ENCODE measurements around the gene SURF6.

SURF6 gene

DNA sequence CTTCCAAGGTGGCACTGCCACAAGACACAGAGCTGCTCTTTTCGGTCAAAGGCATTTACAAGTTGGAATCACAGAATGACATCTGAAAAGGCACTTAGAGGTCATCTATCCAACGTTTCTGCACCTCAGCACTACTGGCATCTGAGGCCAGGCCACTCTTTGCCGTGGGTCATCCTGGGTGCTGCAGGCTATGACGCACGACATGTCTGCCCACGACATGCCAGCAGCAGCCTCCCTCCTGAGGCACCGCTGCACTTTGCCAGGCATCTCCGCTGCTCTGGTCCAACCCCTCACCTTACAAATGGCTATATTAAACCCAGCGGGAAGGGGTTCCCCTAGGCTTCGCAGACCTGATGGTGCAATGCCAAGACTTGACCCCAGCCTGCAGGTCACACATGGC is 31.8 kb upstream of the SURF6 start:
- DNase-seq (ENCODE audit: low read depth) = no peak

DNA sequence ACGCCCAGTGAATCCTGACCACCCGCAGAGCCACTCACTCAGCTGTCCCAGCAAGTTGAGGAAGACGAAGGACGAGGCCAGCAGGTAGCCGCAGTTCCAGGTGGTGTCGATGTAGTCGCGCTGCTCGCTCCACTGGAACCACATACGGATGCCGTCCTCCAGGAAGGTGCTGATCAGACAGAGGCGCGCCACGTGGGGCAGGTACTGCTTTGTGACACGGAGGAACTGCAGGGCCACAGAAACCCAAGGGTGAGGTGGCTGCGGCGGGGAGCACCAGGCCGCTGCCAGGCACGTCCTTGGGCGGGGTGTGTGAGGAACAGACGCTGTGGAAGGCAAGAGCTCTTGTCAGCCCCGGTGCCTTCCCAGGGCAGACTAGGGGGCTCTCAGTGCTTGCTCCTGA is 31.2 kb upstream of the SURF6 start:
- DNase-seq (ENCODE audit: low read depth) = no peak

DNA sequence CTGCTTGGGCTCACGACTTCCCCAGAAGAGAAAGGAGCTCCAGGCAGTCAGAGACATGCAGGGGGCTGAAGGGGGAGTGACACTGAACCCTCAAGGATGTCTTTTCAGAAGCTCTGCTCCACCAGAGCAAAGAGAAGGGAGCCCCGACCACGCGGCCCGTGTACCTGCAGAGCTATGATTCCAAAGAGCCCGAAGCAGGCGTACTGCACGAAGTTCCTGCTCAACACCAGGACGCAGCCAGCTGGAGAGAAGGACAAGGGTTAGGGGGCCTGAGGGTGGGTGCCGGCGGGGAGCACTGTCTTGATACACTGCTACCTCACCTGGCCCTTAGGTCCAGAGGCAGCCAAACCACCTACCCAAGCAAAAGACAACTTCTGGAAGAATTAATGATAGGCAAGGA is 30.4 kb upstream of the SURF6 start:
- no peak for DNase-seq (ENCODE audit: low read depth)

DNA sequence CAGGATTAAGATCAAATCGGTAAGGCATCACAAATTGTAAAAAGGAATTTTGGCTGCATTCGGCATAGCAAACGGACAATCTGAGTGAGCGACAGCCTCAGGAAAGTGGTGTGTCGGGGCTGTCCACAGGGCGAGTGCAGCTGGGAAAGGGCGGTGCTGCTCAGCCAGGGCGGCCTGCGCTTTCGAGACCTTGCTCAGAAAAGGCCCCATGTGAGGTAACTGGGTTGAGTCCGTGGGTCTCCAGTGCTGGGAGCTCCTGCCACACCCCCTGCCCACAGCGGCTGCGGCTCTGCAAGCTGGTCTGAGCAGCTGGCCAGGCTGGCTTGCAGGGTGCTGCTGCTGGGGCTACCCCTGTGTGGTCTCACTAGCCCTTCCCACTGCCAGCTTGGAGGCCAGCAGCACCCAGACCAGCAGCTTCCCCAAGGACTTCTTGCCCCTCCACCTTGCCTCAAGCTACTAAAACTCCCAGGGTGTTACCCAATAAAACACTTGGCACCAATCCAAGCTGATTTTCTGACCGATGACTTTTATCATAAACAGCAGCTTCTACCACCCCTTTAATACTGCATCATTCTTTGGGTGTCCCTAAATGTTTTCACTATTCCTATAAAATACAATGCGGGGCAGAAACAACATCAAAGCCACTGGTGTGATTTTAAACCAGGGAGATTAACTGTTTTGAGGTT is 26.5 kb upstream of the SURF6 start:
- DNase-seq (ENCODE audit: low read depth) = no peak

DNA sequence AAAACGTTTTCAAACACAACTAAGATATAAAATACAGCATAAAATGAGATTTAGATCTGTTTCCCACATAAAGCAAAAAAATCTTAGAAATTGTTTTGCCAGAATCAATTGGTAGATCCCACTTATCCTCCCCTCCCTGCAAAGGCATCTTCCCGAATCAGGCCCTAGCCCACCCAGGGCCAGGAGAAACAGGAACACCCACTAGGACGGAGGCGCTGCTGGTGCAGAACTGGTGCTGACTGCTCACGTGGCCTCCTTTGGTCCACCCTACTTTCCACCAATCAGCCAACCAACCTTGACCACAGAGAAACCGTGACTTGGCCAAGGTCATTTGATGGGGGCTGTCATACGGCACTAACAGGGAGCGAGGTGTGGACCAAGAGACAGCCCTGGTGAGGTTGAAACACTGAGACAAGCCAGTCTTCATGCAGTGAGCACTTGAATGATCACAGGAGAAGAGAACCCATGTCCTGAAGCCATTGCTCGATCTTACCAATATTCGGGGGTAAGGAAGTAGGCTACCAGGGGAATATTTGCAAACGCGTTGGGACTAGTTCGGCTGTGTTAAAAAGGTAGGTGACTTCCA is 25.6 kb upstream of the SURF6 start:
- DNase-seq (ENCODE audit: low read depth) = no peak

DNA sequence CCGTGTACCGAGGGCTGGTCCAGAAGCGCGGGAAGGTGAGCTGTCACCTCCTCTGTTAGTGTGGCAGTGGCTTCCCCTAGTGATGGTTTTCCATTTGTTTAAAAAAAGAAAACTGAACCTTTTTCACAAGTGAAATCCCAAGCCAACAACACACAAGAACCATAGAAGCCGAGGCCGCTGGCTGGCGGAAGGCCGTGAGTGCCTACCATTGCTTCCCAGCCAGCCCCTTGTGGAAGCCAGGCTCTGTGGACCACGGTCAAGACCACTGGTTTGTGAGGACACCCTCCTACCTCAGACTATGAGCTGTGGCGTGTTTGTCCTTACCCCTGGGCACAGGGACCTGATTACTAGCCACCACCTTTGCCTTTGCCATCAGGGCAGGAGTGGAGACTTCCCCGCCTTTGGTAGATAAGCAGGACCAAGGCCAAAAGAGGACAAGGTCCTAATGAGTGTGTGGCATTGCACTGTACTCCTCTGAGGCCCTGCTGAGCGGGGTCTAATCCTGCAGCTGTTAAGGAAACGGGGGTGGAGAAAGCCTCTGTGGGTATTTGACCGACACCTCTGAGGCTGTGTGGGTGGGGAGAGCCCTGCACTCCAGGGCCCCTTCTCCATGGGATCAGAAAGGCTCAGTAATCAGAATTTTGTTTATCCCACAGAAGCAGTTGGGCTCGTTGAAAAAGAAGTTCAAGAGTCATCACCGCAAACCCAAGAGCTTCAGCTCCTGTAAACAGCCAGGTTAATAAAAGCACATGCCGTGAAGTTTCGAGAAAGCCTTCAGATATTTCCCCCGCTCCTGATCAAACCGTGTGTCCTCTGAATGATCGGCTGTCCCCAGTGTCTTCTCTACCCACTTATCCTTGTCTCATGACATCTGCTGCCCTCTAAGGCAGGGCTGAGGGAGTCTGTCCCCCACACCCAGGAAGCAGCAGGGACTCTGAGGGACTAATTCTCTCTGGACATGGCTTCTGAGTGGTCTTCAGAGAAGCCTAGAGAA is 24.7 kb upstream of the SURF6 start:
- DNase-seq (ENCODE audit: low read depth) = no peak

DNA sequence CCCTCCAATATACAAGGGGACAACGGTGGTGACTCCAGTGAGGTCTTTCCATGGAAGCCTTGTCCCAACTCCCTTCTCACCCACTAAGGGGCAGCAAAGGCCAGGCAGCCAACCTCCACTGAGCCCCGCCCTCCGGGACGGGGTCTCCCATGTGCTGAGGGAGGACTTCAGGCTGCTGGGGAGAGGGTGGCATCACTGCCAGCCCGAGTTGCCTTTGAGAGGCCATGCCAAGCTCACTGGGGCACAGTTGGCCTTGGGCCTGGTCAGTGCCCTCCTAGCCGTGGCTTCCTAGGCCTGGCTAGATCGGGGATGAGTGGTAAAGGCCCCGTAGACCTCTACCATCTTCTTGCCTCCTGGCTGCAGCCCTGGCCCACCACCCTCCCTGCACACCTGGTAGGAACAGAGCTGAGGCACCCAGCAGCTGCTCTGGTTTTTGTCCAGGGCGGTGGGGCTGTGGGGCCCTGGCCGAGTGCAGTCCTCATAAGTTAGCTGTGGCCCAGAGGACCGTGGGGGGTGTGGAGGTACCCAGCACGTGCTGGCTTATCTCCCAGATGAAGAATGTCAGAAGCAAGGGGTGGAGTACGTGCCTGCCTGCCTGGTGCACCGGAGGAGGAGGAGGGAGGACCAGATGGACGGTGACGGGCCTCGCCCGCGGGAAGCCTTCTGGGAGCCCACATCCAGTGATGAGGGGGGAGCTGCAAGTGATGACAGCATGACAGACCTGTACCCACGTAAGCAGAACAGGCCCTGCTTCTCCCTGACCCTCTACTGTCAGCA is 23.6 kb upstream of the SURF6 start:
- DNase-seq (ENCODE audit: low read depth) = no peak

DNA sequence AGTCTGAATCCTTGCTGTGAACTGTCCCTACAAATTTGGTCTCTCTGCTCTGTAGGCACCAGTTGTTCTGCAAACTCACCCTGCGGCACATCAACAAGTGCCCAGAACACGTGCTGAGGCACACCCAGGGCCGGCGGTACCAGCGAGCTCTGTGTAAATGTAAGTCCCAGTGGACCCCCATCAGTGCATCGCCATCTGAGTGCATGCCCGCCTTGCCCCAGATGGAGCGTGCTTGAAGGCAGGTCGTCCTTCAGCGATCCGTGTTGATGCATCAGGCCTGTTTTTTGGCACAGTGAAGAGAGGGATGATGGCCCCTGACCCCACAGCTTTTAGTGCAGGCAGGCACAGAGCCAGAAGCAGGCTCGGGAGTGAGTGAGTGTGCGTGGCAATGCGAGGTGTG is 21.7 kb upstream of the SURF6 start:
- no peak for DNase-seq (ENCODE audit: low read depth)

DNA sequence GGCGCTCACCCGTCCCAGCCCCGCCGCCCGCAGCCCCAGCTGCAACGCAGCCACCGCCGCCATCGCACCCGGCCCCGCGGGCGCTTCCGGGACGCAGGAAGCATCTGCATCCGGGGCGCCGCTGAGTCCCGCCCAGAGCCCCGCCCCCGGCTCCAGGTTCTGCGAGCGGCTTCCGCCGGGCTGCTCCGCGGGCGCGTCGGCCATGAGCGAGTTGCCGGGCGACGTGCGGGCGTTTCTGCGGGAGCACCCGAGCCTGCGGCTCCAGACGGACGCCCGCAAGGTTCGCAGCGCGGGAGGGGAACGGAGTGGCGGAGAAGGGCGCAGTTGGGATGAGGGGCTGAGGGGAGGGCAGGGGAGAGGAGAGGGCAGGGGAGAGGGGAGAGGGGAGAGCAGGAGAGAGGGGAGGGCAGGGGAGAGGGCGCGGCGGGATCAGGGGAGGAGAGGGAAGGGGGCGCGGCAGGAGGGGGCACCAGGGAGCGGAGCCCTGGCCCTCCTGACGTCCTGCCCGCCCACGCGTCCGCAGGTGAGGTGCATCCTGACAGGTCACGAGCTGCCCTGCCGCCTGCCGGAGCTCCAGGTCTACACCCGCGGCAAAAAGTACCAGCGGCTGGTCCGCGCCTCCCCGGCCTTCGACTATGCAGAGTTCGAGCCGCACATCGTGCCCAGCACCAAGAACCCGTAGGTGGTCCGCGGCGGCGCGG is 20.6 kb upstream of the SURF6 start, which contains the start of the genes SURF1 and SURF2:
Gene SURF1 (minus strand): TSS at position 97 of the 701 bp plus-strand sequence. CDS start 34 bp downstream, at position 63.
Gene SURF2 (plus strand): TSS at position 160 of the 701 bp plus-strand sequence. CDS start 43 bp downstream, at position 203.
- no peak for DNase-seq (ENCODE audit: low read depth)

DNA sequence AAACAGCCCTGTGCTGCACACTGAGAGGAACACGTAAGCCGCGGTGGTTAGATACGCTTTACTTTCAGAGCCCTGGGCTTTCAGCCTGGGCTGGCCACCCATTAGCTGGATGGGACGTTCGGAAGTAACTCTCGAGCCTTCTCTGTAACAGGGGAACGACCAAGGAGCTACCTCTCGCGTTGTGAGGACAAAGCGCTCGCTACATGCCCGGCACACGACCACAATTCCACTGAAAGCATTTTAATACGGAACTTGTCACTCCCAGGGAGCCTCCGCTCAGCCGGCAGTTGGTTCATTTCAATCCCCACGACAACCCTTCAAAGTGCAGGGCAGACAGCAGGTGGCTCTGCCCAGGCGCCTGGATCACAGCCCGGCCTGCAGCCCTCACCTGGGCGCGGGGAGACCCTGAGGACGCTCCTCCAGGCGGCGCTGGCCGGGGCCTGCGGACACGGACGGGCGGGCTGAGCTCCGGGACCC is 19.9 kb upstream of the SURF6 start:
- DNase-seq (ENCODE audit: low read depth) = no peak

DNA sequence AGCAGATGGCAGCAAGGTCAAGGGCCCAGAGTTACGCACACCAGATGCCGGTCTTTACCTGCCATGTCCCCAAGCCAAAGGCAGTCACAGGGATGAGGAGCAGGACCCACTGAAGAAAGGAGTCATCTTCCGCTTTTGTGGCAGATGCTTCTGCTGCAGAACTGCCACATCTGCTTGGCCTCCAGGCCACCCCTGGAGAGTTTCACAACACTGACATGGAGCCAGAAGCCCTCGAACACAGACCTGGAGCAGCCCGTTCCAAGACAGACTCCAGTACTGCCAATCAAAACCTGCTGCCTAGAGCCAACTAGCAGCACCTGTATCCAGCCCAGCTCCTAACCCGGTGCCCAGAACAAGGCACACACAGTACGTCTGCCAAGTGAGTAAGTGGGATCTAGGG is 18.8 kb upstream of the SURF6 start:
- DNase-seq (ENCODE audit: low read depth) = no peak

DNA sequence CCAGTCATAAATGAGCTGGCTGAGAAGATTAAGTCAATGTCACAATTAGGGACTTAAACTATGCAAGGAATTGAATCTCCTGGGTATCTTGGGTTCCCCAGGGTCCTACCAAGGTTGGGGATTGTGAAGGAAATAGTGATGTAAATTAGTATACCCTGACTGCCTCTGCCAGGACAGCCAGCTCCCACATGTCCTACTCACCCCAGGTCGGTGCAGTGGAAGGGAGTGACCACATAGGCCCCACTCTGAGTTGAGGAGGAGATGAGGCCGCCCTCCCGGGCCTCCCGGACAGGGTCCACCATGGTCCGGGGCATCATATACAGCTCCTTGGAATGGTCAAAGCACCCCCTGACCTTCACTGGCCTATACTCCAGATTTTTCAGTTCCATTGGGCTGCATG is 17.6 kb upstream of the SURF6 start:
- DNase-seq (ENCODE audit: low read depth) = no peak

DNA sequence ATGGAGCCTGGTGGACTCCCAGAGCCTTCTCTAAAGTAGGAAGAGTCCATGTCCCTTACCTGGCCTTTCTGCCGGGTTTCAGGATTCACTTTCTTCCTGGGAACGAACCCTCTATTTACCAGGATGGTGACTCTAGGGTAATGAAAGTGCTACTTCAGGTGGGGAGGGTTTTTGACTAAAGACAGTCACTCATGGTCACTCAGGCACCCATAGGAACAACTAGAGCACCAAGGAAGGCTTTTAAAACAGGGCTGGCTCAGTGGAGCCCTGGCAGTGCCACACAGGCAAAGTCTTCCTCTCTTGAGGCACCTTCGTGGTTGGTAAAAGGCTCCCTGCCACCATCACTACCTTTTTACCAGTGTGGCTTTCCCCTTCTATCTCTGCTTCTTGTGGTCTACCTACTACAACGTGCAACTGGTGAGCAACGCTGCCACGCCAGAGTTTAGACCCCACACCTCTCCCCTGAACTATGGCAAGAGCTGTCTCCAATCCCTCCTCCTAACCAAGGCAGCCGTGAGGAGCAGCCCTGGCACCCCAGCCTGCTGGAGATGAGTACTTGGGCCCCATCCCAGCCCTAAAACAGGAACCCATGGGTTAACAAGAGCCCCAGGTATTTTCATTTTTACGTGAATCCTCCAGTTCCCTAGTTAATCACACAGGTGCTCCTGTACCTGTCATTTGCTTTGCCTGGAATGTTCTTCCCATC is 16.8 kb upstream of the SURF6 start:
- no peak for DNase-seq (ENCODE audit: low read depth)

DNA sequence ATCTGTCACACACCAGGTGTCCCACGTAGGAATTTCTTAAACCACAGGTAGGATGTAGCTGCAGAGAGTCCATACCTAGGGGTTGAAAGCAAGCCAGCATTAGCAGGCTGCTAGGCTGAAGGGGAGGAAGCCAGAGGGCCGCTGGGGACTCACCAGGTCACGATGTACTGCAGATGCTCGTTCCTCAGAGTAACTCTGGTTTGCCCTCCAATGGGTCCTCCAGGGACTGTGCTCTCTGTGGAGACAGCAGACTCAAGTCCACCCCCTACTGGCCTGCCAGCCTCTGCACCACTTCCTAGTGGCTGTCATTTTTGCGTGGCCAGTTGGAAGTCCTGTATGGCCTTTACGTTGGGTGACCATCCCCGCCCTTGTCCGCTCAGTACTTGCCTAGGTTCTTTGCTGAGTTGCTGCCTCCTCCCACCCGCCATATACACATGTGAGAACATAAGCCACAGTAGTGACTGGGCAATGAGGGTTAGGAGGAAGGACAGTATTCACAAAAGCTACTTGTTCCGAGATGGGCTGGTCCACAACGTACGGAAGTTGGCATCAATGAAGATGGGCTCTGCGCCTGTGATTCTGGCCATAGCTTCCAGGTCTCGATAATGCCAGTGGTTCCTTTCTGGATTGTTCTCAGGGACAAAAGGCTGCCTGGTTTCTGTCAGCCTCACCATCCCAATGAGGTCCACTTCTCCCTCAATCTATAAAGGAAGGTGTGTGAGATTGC is 16.1 kb upstream of the SURF6 start:
- DNase-seq (ENCODE audit: low read depth) = no peak

DNA sequence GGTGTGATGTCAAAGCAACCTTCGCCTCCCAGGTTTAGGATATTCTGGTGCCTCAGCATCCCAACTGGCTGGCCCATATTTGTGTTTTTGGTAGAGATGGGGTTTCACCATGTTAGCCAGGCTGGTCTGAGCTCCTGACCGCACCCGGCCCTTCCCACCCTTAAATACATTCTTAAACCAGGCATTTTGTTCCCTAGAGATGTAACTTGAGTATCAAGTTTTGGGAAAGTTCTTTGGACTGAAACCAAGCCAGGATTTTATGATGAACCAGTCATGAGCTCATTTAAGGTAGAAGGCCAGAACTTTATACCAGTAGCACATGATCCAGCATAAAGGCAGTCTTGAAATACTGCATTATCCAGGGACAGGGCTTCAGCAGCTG is 15.5 kb upstream of the SURF6 start:
- DNase-seq (ENCODE audit: low read depth) = no peak

DNA sequence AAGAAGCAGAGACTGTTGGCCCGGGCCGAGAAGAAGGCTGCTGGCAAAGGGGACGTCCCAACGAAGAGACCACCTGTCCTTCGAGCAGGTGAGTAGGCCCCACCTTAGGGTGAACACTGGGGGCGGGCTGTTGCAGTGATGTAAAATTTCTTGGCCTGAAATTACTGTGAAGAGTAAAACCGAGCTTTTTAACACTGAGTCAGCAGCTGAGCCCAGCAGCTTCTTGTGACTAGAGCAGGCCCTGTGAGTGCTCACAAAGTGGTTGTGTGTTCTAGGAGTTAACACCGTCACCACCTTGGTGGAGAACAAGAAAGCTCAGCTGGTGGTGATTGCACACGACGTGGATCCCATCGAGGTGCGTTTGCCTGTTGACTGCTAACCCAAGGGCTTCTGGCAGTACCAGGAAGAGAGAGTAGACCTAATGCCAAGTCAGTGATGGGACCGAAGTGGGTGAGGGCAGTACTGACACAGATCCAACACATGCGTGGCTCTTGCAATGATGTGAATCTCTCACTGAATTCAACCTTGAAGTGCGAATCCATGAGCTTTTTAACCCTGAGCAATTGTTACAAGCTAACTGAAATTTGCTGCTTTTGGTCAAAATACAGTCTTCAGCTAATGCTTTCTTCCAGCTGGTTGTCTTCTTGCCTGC is 14.1 kb upstream of the SURF6 start:
- DNase-seq (ENCODE audit: low read depth) = no peak

DNA sequence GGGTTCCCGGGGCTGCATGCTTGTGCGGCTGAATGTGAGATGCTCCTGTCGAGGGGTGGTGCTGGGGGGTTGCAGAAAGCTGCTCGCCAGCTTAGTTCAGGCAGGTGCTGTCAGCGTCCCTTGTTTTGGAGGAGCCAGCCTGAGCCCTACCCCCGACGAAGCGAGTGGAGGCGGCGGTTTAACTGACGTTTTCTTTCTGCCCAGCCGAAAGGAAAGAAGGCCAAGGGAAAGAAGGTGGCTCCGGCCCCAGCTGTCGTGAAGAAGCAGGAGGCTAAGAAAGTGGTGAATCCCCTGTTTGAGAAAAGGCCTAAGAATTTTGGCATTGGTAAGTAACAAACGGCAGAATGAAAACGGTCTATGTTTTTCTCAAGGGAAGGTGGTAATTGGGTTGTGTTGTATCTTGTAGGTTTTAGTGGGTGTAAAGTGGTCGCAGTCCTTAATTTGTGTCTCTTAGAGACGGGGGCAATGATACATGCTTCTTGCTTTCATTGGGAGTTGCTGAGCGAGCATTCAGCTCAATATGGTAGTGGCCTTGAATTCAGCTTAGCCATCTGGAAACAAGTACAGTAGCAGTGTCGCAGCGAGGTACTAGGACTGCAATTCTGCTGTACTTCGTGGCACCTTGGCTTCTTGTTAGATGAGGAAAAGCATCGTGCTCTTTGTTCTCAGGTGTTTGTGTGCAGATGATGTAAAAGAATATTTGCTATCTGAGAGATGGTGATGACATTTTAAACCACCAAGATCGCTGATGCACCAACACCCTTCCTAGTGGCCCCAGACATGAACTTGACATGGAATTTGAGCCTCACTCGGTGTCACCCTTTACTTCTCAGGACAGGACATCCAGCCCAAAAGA is 13.0 kb upstream of the SURF6 start:
- DNase-seq (ENCODE audit: low read depth) = no peak

DNA sequence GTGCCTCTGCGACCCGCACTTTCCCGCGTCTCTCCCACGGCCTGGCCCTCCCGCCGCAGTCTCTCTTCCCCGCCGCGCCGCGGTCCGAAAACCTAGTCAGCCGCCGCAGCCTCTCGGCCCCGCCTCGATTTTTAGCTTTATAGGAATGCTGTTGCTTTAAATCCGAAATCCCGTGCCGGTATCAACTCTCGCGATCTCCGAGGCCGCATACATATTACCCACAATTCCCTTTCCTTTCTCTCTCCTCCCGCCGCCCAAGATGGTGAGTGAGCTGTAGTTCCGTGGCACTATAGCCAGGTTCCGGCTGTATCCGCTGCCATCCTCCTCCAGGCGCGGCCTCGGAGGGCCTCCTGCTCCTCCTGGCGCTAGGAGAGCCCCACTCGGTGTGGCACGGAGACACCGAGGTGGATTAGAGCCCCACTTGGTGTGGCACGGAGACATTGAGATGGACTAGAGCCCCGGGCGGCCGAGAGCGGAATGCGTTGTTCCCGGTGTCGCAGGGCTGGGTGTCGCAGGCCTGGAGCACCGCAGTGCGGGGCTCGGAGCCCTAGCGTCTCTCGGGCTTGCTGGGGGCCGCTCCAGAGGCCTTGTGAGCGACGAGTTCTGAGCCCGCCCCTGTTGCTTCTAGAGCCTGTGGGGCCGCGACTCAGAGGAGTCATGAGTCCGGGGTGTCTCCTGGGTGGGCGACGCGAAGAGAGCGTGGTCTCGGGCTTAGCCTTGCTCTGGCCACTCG is 12.2 kb upstream of the SURF6 start, which contains the start of the genes MED22 and RPL7A:
Gene MED22 (minus strand): TSS at position 147 of the 733 bp plus-strand sequence. CDS start 1,469 bp downstream, outside the sequence.
Gene RPL7A (plus strand): TSS at position 234 of the 733 bp plus-strand sequence. CDS start 26 bp downstream, at position 260.
- DNase-seq (ENCODE audit: low read depth) = peak; percentile 78

Measured in GM04503 (cell line).